ENCODE measurements around the gene TLX1.

The TLX1 gene

GRCh38 chr10:101134299-101135127 lies 3.4 kb downstream of the TLX1 start:
- TF ChIP-seq GATA2 (IDR thresholded peaks at IDR 0.05; ENCODE audit: low read depth, low read length) (no peak), GATA3 (IDR thresholded peaks at IDR 0.05; ENCODE audit: low read depth, low read length) (no peak)

GRCh38 chr10:101135141-101136006 lies 4.3 kb downstream of the TLX1 start:
- no peak for TF ChIP-seq GATA2 (IDR thresholded peaks at IDR 0.05; ENCODE audit: low read depth, low read length)
- no peak for TF ChIP-seq GATA3 (IDR thresholded peaks at IDR 0.05; ENCODE audit: low read depth, low read length)

- TF ChIP-seq GATA3 (IDR thresholded peaks at IDR 0.05; ENCODE audit: low read depth, low read length), result no peak
Measured at GRCh38 chr10:101136007-101136707, 5.1 kb downstream of the TLX1 start.

- TF ChIP-seq GATA2 (IDR thresholded peaks at IDR 0.05; ENCODE audit: low read depth, low read length) (no peak), GATA3 (IDR thresholded peaks at IDR 0.05; ENCODE audit: low read depth, low read length) (no peak)
Measured at GRCh38 chr10:101136708-101137121, 5.6 kb downstream of the TLX1 start.

GRCh38 chr10:101137271-101137670 lies 6.2 kb downstream of the TLX1 start:
- TF ChIP-seq GATA2 (IDR thresholded peaks at IDR 0.05; ENCODE audit: low read depth, low read length), result no peak
- no peak for TF ChIP-seq GATA3 (IDR thresholded peaks at IDR 0.05; ENCODE audit: low read depth, low read length)

- TF ChIP-seq GATA2 (IDR thresholded peaks at IDR 0.05; ENCODE audit: low read depth, low read length), result no peak
- TF ChIP-seq GATA3 (IDR thresholded peaks at IDR 0.05; ENCODE audit: low read depth, low read length), result no peak
Measured at GRCh38 chr10:101138788-101139420, 7.8 kb downstream of the TLX1 start.

GRCh38 chr10:101139421-101139911 lies 8.4 kb downstream of the TLX1 start:
- TF ChIP-seq GATA3 (IDR thresholded peaks at IDR 0.05; ENCODE audit: low read depth, low read length) (no peak), GATA2 (IDR thresholded peaks at IDR 0.05; ENCODE audit: low read depth, low read length) (no peak)

- no peak for TF ChIP-seq GATA2 (IDR thresholded peaks at IDR 0.05; ENCODE audit: low read depth, low read length)
- TF ChIP-seq GATA3 (IDR thresholded peaks at IDR 0.05; ENCODE audit: low read depth, low read length), result no peak
Measured at GRCh38 chr10:101140084-101140949, 9.2 kb downstream of the TLX1 start.

GRCh38 chr10:101140950-101141615 lies 10.0 kb downstream of the TLX1 start:
- no peak for TF ChIP-seq GATA2 (IDR thresholded peaks at IDR 0.05; ENCODE audit: low read depth, low read length)

GRCh38 chr10:101141616-101142532 lies 10.8 kb downstream of the TLX1 start:
- TF ChIP-seq GATA3 (IDR thresholded peaks at IDR 0.05; ENCODE audit: low read depth, low read length) (no peak), GATA2 (IDR thresholded peaks at IDR 0.05; ENCODE audit: low read depth, low read length) (no peak)

GRCh38 chr10:101142533-101143344 lies 11.6 kb downstream of the TLX1 start:
- TF ChIP-seq GATA3 (IDR thresholded peaks at IDR 0.05; ENCODE audit: low read depth, low read length) (no peak), GATA2 (IDR thresholded peaks at IDR 0.05; ENCODE audit: low read depth, low read length) (no peak)
